MM.1S (cell line): ENCODE results near the gene CAPN12.

Experiments
- DNase-seq: peaks from one replicate; pipeline ENCODE4 v3.0.0-alpha.2; 2015
- H2AFZ ChIP-seq: fragments of 300-600 bp; sonication (generic); 2 replicates; pipeline ENCODE4 v1.6.0; 2016; ENCODE audit warnings: antibody characterized with exemption, low read length
- H3F3A ChIP-seq: fragments of 300-600 bp; sonication (generic); 2 replicates; pipeline ENCODE4 v1.6.1; 2016; ENCODE audit warnings: mild to moderate bottlenecking, antibody characterized with exemption, low read length, moderate library complexity, mixed read lengths; ENCODE audit not compliant: insufficient read depth
- H3K27ac ChIP-seq: fragments of 300-600 bp; sonication (generic); 2 replicates; pipeline ENCODE4 v1.5.1; 2016; ENCODE audit warnings: mild to moderate bottlenecking, low read length
- H3K27me3 ChIP-seq: fragments of 300-600 bp; sonication (generic); replicated peaks from 2 replicates; pipeline ENCODE4 v1.6.0; 2016; ENCODE audit warnings: low read length; ENCODE audit not compliant: insufficient read depth
- H3K36me3 ChIP-seq: fragments of 300-600 bp; sonication (generic); replicated peaks from 2 replicates; pipeline ENCODE4 v1.6.1; 2016; ENCODE audit warnings: mild to moderate bottlenecking, low read length, mixed read lengths; ENCODE audit not compliant: insufficient read depth
- H3K4me1 ChIP-seq: fragments of 300-600 bp; sonication (generic); 2 replicates; pipeline ENCODE4 v1.6.1; 2016; ENCODE audit warnings: low read length, mixed read lengths
- H3K4me2 ChIP-seq: fragments of 300-600 bp; sonication (generic); 2 replicates; pipeline ENCODE4 v1.6.0; 2016; ENCODE audit warnings: low read depth, low read length
- H3K4me3 ChIP-seq: fragments of 300-600 bp; sonication (generic); 2 replicates; pipeline ENCODE4 v1.5.1; 2016; ENCODE audit warnings: low read length, mixed read lengths
- H3K79me2 ChIP-seq: fragments of 300-600 bp; sonication (generic); 2 replicates; pipeline ENCODE4 v1.6.1; 2016; ENCODE audit warnings: mixed run types, low read length, mixed read lengths
- H3K9ac ChIP-seq: fragments of 300-600 bp; sonication (generic); 2 replicates; pipeline ENCODE4 v1.6.1; 2016; ENCODE audit warnings: low read length, mixed read lengths
- H3K9me2 ChIP-seq: fragments of 300-600 bp; sonication (generic); replicated peaks from 2 replicates; pipeline ENCODE4 v1.6.1; 2016; ENCODE audit warnings: mild to moderate bottlenecking, low read length, mixed read lengths; ENCODE audit not compliant: insufficient read depth
- H3K9me3 ChIP-seq: fragments of 300-600 bp; sonication (generic); replicated peaks from 2 replicates; pipeline ENCODE4 v1.6.1; 2016; ENCODE audit warnings: mild to moderate bottlenecking, low read length, mixed read lengths; ENCODE audit not compliant: insufficient read depth
- H4K20me1 ChIP-seq: fragments of 300-600 bp; sonication (generic); 2 replicates; pipeline ENCODE4 v1.6.1; 2016; ENCODE audit warnings: mild to moderate bottlenecking, low read length, moderate library complexity, mixed read lengths; ENCODE audit not compliant: insufficient read depth
- CTCF ChIP-seq: fragments of 300-600 bp; sonication (generic); IDR thresholded peaks from 2 replicates; pipeline ENCODE4 v1.5.1; 2016; ENCODE audit warnings: antibody characterized with exemption, low read length, mixed read lengths
- EZH2 ChIP-seq: fragments of 300-600 bp; sonication (generic); optimal IDR thresholded peaks from 2 replicates; pipeline ENCODE3; 2017; ENCODE audit warnings: low read depth, mild to moderate bottlenecking, antibody characterized with exemption, low read length, mixed read lengths
- EZH2phosphoT487 ChIP-seq: fragments of 300-600 bp; sonication (generic); IDR thresholded peaks from 2 replicates; pipeline ENCODE4 v1.6.1; 2018; ENCODE audit warnings: antibody characterized with exemption, low read length

CAPN12 gene

GRCh38 chr19:38690146-38690545, 54.1 kb downstream of the CAPN12 start:
- Histone ChIP-seq H3K9me3 (no peaks in the 10 kb centered on the region), H3K27me3 (no peaks in the 10 kb centered on the region), H3K27ac (no peak overlapping the region), H3K79me2 (peaks cover 92% of the 10 kb centered on the region), H3K9me2 (no peaks in the 10 kb centered on the region), H3K36me3 (no peaks in the 10 kb centered on the region), H3K4me3 (no peak overlapping the region), H3K9ac (no peak overlapping the region), H2AFZ (no peak overlapping the region), H3F3A (peaks cover 15% of the 10 kb centered on the region), H3K4me2 (no peak overlapping the region), H4K20me1 (no peaks in the 10 kb centered on the region), H3K4me1 (peaks cover 39% of the 10 kb centered on the region)
- DNase-seq = no peak
- TF ChIP-seq EZH2phosphoT487 (no peak), EZH2 (no peak), CTCF (no peak)

- no peak overlapping the region for H3K27ac ChIP-seq
- peaks cover 33% of the 10 kb centered on the region for H3F3A ChIP-seq
- H3K9me2 ChIP-seq = no peaks in the 10 kb centered on the region
- H3K27me3 ChIP-seq = no peaks in the 10 kb centered on the region
- H3K9me3 ChIP-seq = no peaks in the 10 kb centered on the region
- no peak overlapping the region for H3K4me2 ChIP-seq
- H3K4me3 ChIP-seq = no peak overlapping the region
- no peak for DNase-seq
- peaks cover 43% of the 10 kb centered on the region for H3K4me1 ChIP-seq
- H3K79me2 ChIP-seq = peaks cover 91% of the 10 kb centered on the region
- TF ChIP-seq EZH2phosphoT487 (no peak), EZH2 (no peak), CTCF (no peak)
- no peaks in the 10 kb centered on the region for H4K20me1 ChIP-seq
- no peak overlapping the region for H2AFZ ChIP-seq
- H3K9ac ChIP-seq = no peak overlapping the region
- no peaks in the 10 kb centered on the region for H3K36me3 ChIP-seq
These were observed 56.4 kb downstream of the CAPN12 start for GRCh38 chr19:38687837-38688378.

- H2AFZ ChIP-seq = no peak overlapping the region
- H3K27me3 ChIP-seq = no peaks in the 10 kb centered on the region
- DNase-seq = no peak
- TF ChIP-seq CTCF (no peak), EZH2 (no peak), EZH2phosphoT487 (no peak)
- no peak overlapping the region for H3K4me3 ChIP-seq
- no peaks in the 10 kb centered on the region for H3K9me3 ChIP-seq
- peak overlapping the region; percentile 93 for H3K27ac ChIP-seq
- no peaks in the 10 kb centered on the region for H4K20me1 ChIP-seq
- H3F3A ChIP-seq = peaks cover 40% of the 10 kb centered on the region
- H3K4me2 ChIP-seq = peak overlapping the region; percentile 60
- peak overlapping the region; percentile 48 for H3K9ac ChIP-seq
- H3K4me1 ChIP-seq = peaks cover 47% of the 10 kb centered on the region
- H3K9me2 ChIP-seq = no peaks in the 10 kb centered on the region
- peaks cover 91% of the 10 kb centered on the region for H3K79me2 ChIP-seq
- no peaks in the 10 kb centered on the region for H3K36me3 ChIP-seq
These were observed 57.8 kb downstream of the CAPN12 start for GRCh38 chr19:38686530-38686888.
